ENCODE results near the gene CRACDL. TPM values are rescaled to one million over a fixed set of nuclear protein-coding genes. Genes with fewer than 3 reads are reported as not detected.

Gene CRACDL
- total and polyA plus RNA-seq, 2 donors (not counting 1 experiment from before 2014, with no cell fraction given), result 0.25 TPM; not detected in 1

GRCh38 chr2:98829581-98830270 lies 106.3 kb downstream of the CRACDL start:
- no peak overlapping the region for H3K4me3 Mint-ChIP-seq
- Histone ChIP-seq H3K27me3 (replicated peaks in 1 of 4; ENCODE audit: control extremely low read depth in 1 of 4, control insufficient read depth in 3 of 4, insufficient read depth in 4 of 4, low read length in 3 of 4) (peaks cover 0 to 6% (median 3%) of the 10 kb centered on the region in 4 experiments), H3K9ac (ENCODE audit: low read length) (no peak overlapping the region), H3K79me2 (ENCODE audit: control insufficient read depth, insufficient read depth, low read length) (no peaks in the 10 kb centered on the region), H4K20me1 (ENCODE audit: control insufficient read depth, insufficient read depth, low read length, poor library complexity, severe bottlenecking) (no peaks in the 10 kb centered on the region), H2AFZ (ENCODE audit: insufficient read depth, low read depth, low read length, poor library complexity, severe bottlenecking) (no peak overlapping the region), H3K27ac (ENCODE audit: low read length in 2 of 2) (no peak overlapping the region), H3K4me1 (ENCODE audit: control insufficient read depth in 2 of 2, insufficient read depth in 2 of 2, low read length in 2 of 2) (peaks cover 0 to 2% of the 10 kb centered on the region in 2 donors), H3K36me3 (replicated peaks in 1 of 2; ENCODE audit: control extremely low read depth in 1 of 2, control insufficient read depth in 1 of 2, extremely low read depth in 1 of 2, insufficient read depth in 2 of 2, low read length in 1 of 2) (no peaks in the 10 kb centered on the region), H3K4me2 (replicated peaks; ENCODE audit: low read depth, low read length, poor library complexity, severe bottlenecking) (no peak overlapping the region), H3K9me3 (ENCODE audit: control extremely low read depth in 1 of 3, control insufficient read depth in 2 of 3, insufficient read depth in 1 of 3, low read length in 2 of 3) (no peaks in the 10 kb centered on the region), H3K4me3 (ENCODE audit: control extremely low read depth in 1 of 5, extremely low read depth in 1 of 5, insufficient read depth in 1 of 5, low read depth in 2 of 5, low read length in 4 of 5) (no peak overlapping the region)
- H3K27ac Mint-ChIP-seq, result no peak overlapping the region
- no peaks in the 10 kb centered on the region for H3K27me3 Mint-ChIP-seq
- H3K9me3 Mint-ChIP-seq (ENCODE audit: insufficient read depth), result no peaks in the 10 kb centered on the region
- CTCF ChIA-PET, result interaction anchor here (3.3 kb wide), 1 partner anchor 181 kb away, joined by 20 read pairs; no protein-coding TSS in a partner anchor
- POLR2A ChIA-PET, result no interaction called here
- no peak for DNase-seq
- intact Hi-C loops (cut with micrococcal nuclease), result loop anchor here (10.0 kb wide), 1 partner anchor 345 kb away; no protein-coding TSS in a partner anchor
- WGBS (ENCODE audit: insufficient coverage), result 61% methylated on average over 4 of the region's 6 CpGs
- TF ChIP-seq CTCF (IDR thresholded peaks at IDR 0.05), result no peak
- no peak for TF ChIP-seq EZH2 (IDR thresholded peaks at IDR 0.05; ENCODE audit: borderline replicate concordance, insufficient read depth, low read depth, low read length, poor library complexity, severe bottlenecking)
- ATAC-seq (ENCODE audit: low read depth), result no peak
- peaks cover 2% of the 10 kb centered on the region for H3K4me1 Mint-ChIP-seq

- Histone ChIP-seq H3K9me3 (ENCODE audit: control extremely low read depth in 1 of 3, control insufficient read depth in 2 of 3, insufficient read depth in 1 of 3, low read length in 2 of 3) (no peaks in the 10 kb centered on the region), H3K27ac (ENCODE audit: low read length in 2 of 2) (no peak overlapping the region), H3K4me1 (ENCODE audit: control insufficient read depth in 2 of 2, insufficient read depth in 2 of 2, low read length in 2 of 2) (peaks cover 4 to 9% of the 10 kb centered on the region in 2 donors), H3K27me3 (replicated peaks in 1 of 4; ENCODE audit: control extremely low read depth in 1 of 4, control insufficient read depth in 3 of 4, insufficient read depth in 4 of 4, low read length in 3 of 4) (peaks cover 0 to 6% (median 3%) of the 10 kb centered on the region in 4 experiments), H3K4me3 (ENCODE audit: control extremely low read depth in 1 of 5, extremely low read depth in 1 of 5, insufficient read depth in 1 of 5, low read depth in 2 of 5, low read length in 4 of 5) (no peak overlapping the region), H4K20me1 (ENCODE audit: control insufficient read depth, insufficient read depth, low read length, poor library complexity, severe bottlenecking) (no peaks in the 10 kb centered on the region), H3K9ac (ENCODE audit: low read length) (no peak overlapping the region), H2AFZ (ENCODE audit: insufficient read depth, low read depth, low read length, poor library complexity, severe bottlenecking) (no peak overlapping the region), H3K36me3 (replicated peaks in 1 of 2; ENCODE audit: control extremely low read depth in 1 of 2, control insufficient read depth in 1 of 2, extremely low read depth in 1 of 2, insufficient read depth in 2 of 2, low read length in 1 of 2) (no peaks in the 10 kb centered on the region), H3K4me2 (replicated peaks; ENCODE audit: low read depth, low read length, poor library complexity, severe bottlenecking) (no peak overlapping the region), H3K79me2 (ENCODE audit: control insufficient read depth, insufficient read depth, low read length) (no peaks in the 10 kb centered on the region)
- Mint-ChIP-seq H3K9me3 (ENCODE audit: insufficient read depth) (no peaks in the 10 kb centered on the region), H3K4me1 (peaks cover 11% of the 10 kb centered on the region), H3K27ac (no peak overlapping the region), H3K4me3 (no peak overlapping the region), H3K27me3 (no peaks in the 10 kb centered on the region)
- ChIA-PET CTCF (interaction anchor here (3.3 kb wide), 1 partner anchor 180 kb away, joined by 20 read pairs; no protein-coding TSS in a partner anchor), POLR2A (no interaction called here)
- 66% methylated on average over 3 of the region's 5 CpGs for WGBS (ENCODE audit: insufficient coverage)
- TF ChIP-seq EZH2 (IDR thresholded peaks at IDR 0.05; ENCODE audit: borderline replicate concordance, insufficient read depth, low read depth, low read length, poor library complexity, severe bottlenecking), result no peak
- TF ChIP-seq CTCF (IDR thresholded peaks at IDR 0.05), result no peak
- intact Hi-C loops (cut with micrococcal nuclease), result no loop called here
- no peak for ATAC-seq (ENCODE audit: low read depth)
- DNase-seq, result no peak
Observed at GRCh38 chr2:98828793-98829371, 107.1 kb downstream of the CRACDL start.

All from B cell (primary cell).